Tibial nerve (tissue), 4 donors: ENCODE measurements around the gene LTBP2. TPM values are rescaled to one million over a fixed set of nuclear protein-coding genes. Genes with fewer than 3 reads are reported as not detected.

ENCODE experiments used
- DNase-seq, 2 donors: peaks; one replicate each; pipeline ENCODE4 v3.0.0-alpha.2; 2019; ENCODE audit warnings: low spot score in 2 of 2
- H3K27ac ChIP-seq, 4 donors: fragments of 200-600 bp; sonication (generic) in 3 of 4; one replicate each; pipeline ENCODE4 v1.5.1; 2017 to 2019; ENCODE audit warnings: mild to moderate bottlenecking in 1 of 4
- H3K27me3 ChIP-seq, 2 donors: fragments of 200-600 bp; sonication (generic) in 1 of 2; one replicate each; pipeline versions ENCODE4 v1.5.1 to v1.6.0; 2017 to 2019
- H3K36me3 ChIP-seq, 3 donors: fragments of 200-600 bp; sonication (generic); one replicate each; pipeline ENCODE4 v1.5.1; 2018 to 2019
- H3K4me1 ChIP-seq, 4 donors: fragments of 200-600 bp; sonication (generic) in 3 of 4; one replicate each; pipeline ENCODE4 v1.5.1; 2017 to 2019
- H3K4me3 ChIP-seq, 4 donors: fragments of 200-600 bp; sonication (generic) in 3 of 4; one replicate each; pipeline ENCODE4 v1.5.1; 2017 to 2019; ENCODE audit warnings: mild to moderate bottlenecking in 1 of 4, moderate library complexity in 1 of 4
- H3K9me3 ChIP-seq, 4 donors: fragments of 200-600 bp; sonication (generic) in 3 of 4; one replicate each; pipeline ENCODE4 v1.5.1; 2017 to 2019
- CTCF ChIP-seq, 5 experiments: fragments of 200-600 bp in 3 of 5; fragments of 450-650 bp in 2 of 5; sonication (generic) in 3 of 5; IDR thresholded peaks; one replicate each; pipeline ENCODE4 v1.5.1; 2016 to 2019; ENCODE audit warnings: antibody characterized with exemption in 5 of 5, mild to moderate bottlenecking in 3 of 5, moderate library complexity in 2 of 5
- EP300 ChIP-seq, 2 donors: sonication (generic); formaldehyde crosslinking; IDR thresholded peaks; one replicate each; pipeline ENCODE4 v1.6.1; 2017; ENCODE audit warnings: antibody characterized with exemption in 2 of 2, mild to moderate bottlenecking in 1 of 2
- POLR2A ChIP-seq, 2 donors: fragments of 450-650 bp; IDR thresholded peaks; one replicate each; pipeline ENCODE4 v1.6.1; 2017; ENCODE audit warnings: antibody characterized with exemption in 2 of 2, mild to moderate bottlenecking in 2 of 2, moderate library complexity in 2 of 2
- WGBS, 2 donors: methylation state at CpG; one replicate each; pipeline ENCODE4 v1.1.5; 2018; 5-methylcytosine and 5-hydroxymethylcytosine counted together
- total RNA-seq, 4 donors: library from RNA; depleted of rRNA; stranded (reverse); fragments of >200 nt; gene quantifications; one replicate each; pipeline ENCODE4 v1.1.0, GENCODE V29; 2016

LTBP2 gene
- total RNA-seq, 4 donors from 2014 or later, result 67.1 to 276 (median 134) TPM

- peaks cover 0 to 15% (median 0%) of the 10 kb centered on the region in 4 donors for H3K4me1 ChIP-seq
- TF ChIP-seq POLR2A (IDR thresholded peaks at IDR 0.05) (no peak), CTCF (IDR thresholded peaks at IDR 0.05) (no peak), EP300 (IDR thresholded peaks at IDR 0.05) (no peak)
- peaks cover 0 to 12% (median 0%) of the 10 kb centered on the region in 3 donors for H3K36me3 ChIP-seq
- H3K27me3 ChIP-seq, result no peaks in the 10 kb centered on the region
- no peak overlapping the region for H3K4me3 ChIP-seq
- no peak for DNase-seq
- H3K27ac ChIP-seq, result no peak overlapping the region
- no peaks in the 10 kb centered on the region for H3K9me3 ChIP-seq
- WGBS, 2 donors, result 79 to 97% methylated on average over 3 of the region's 3 CpGs
These were observed 147.3 kb downstream of the LTBP2 start for GRCh38 chr14:74464785-74465184.

GRCh38 chr14:74463697-74464096 lies 148.3 kb downstream of the LTBP2 start:
- 83% methylated on average over 5 of the region's 5 CpGs for WGBS, 2 donors
- Histone ChIP-seq H3K9me3 (no peaks in the 10 kb centered on the region), H3K27me3 (no peaks in the 10 kb centered on the region), H3K36me3 (peaks cover 0 to 12% (median 0%) of the 10 kb centered on the region in 3 donors), H3K4me3 (no peak overlapping the region), H3K4me1 (peaks cover 0 to 6% (median 0%) of the 10 kb centered on the region in 4 donors), H3K27ac (no peak overlapping the region)
- TF ChIP-seq CTCF (IDR thresholded peaks at IDR 0.05) (no peak), POLR2A (IDR thresholded peaks at IDR 0.05) (no peak), EP300 (IDR thresholded peaks at IDR 0.05) (no peak)
- no peak for DNase-seq

- no peaks in the 10 kb centered on the region for H3K9me3 ChIP-seq
- H3K36me3 ChIP-seq, result peaks cover 0 to 9% (median 0%) of the 10 kb centered on the region in 3 donors
- TF ChIP-seq POLR2A (IDR thresholded peaks at IDR 0.05) (no peak), CTCF (IDR thresholded peaks at IDR 0.05) (no peak), EP300 (IDR thresholded peaks at IDR 0.05) (no peak)
- 89 to 92% methylated on average over 3 of the region's 3 CpGs for WGBS, 2 donors
- no peak overlapping the region for H3K27ac ChIP-seq
- no peak overlapping the region for H3K4me3 ChIP-seq
- H3K27me3 ChIP-seq, result no peaks in the 10 kb centered on the region
- DNase-seq, result no peak
- H3K4me1 ChIP-seq, result no peaks in the 10 kb centered on the region
These were observed 149.0 kb downstream of the LTBP2 start for GRCh38 chr14:74462993-74463392.

- WGBS, 2 donors, result 67 to 78% methylated on average over 6 of the region's 6 CpGs
- no peak for DNase-seq
- H3K27ac ChIP-seq, result no peak overlapping the region
- TF ChIP-seq CTCF (IDR thresholded peaks at IDR 0.05) (no peak), EP300 (IDR thresholded peaks at IDR 0.05) (no peak), POLR2A (IDR thresholded peaks at IDR 0.05) (no peak)
- no peaks in the 10 kb centered on the region for H3K27me3 ChIP-seq
- no peaks in the 10 kb centered on the region for H3K36me3 ChIP-seq
- H3K4me3 ChIP-seq, result no peak overlapping the region
- H3K9me3 ChIP-seq, result no peaks in the 10 kb centered on the region
- no peaks in the 10 kb centered on the region for H3K4me1 ChIP-seq
These were observed 152.1 kb downstream of the LTBP2 start for GRCh38 chr14:74459976-74460375.

- DNase-seq, result peak in 1 of 2 donors; percentile 25
- H3K4me3 ChIP-seq, result no peak overlapping the region
- no peak for TF ChIP-seq EP300 (IDR thresholded peaks at IDR 0.05)
- no peak for TF ChIP-seq POLR2A (IDR thresholded peaks at IDR 0.05)
- TF ChIP-seq CTCF (IDR thresholded peaks at IDR 0.05), result peak in 4 of 5 experiments; percentile 30 to 40 (median 32)
- H3K9me3 ChIP-seq, result no peaks in the 10 kb centered on the region
- no peak overlapping the region for H3K27ac ChIP-seq
- 62 to 73% methylated on average over 9 to 10 of the region's 10 CpGs for WGBS, 2 donors
- no peaks in the 10 kb centered on the region for H3K36me3 ChIP-seq
- no peaks in the 10 kb centered on the region for H3K27me3 ChIP-seq
- H3K4me1 ChIP-seq, result no peaks in the 10 kb centered on the region
These were observed 152.6 kb downstream of the LTBP2 start for GRCh38 chr14:74459289-74459946.
